HEK293 (cell line): Measurements from ENCODE around the gene ZNF429.

ENCODE experiments used
- ATF2 ChIP-seq: fragments of 450-650 bp; formaldehyde crosslinking; IDR thresholded peaks from 2 replicates; pipeline ENCODE4 v1.5.1; 2016; ENCODE audit warnings: missing biosample characterization, missing genetic modification characterization, low read depth
- CTCF ChIP-seq: fragments of 450-650 bp; formaldehyde crosslinking; IDR thresholded peaks from 2 replicates; pipeline ENCODE4 v1.5.1; 2016; ENCODE audit warnings: missing biosample characterization, missing genetic modification characterization
- ELK4 ChIP-seq: IDR thresholded peaks from 2 replicates; pipeline ENCODE4 v1.6.1; 2011; ENCODE audit warnings: mild to moderate bottlenecking, low read depth, low read length, borderline replicate concordance
- GFI1B ChIP-seq: fragments of 450-650 bp; formaldehyde crosslinking; IDR thresholded peaks from 2 replicates; pipeline ENCODE4 v1.5.1; 2016; ENCODE audit warnings: missing biosample characterization, missing genetic modification characterization
- MZF1 ChIP-seq: fragments of 450-650 bp; formaldehyde crosslinking; IDR thresholded peaks from 2 replicates; pipeline ENCODE4 v1.5.1; 2017; ENCODE audit warnings: missing biosample characterization, missing genetic modification characterization, borderline replicate concordance
- ZBTB20 ChIP-seq: fragments of 450-650 bp; formaldehyde crosslinking; IDR thresholded peaks from 2 replicates; pipeline ENCODE4 v1.5.1; 2016; ENCODE audit warnings: missing biosample characterization, missing genetic modification characterization
- ZIC2 ChIP-seq: fragments of 450-650 bp; formaldehyde crosslinking; IDR thresholded peaks from 2 replicates; pipeline ENCODE4 v1.5.1; 2016; ENCODE audit warnings: missing biosample characterization, missing genetic modification characterization
- ZNF239 ChIP-seq: fragments of 450-650 bp; formaldehyde crosslinking; IDR thresholded peaks from 2 replicates; pipeline ENCODE4 v1.5.1; 2016; ENCODE audit warnings: missing biosample characterization, missing genetic modification characterization
- ZNF24 ChIP-seq: fragments of 450-650 bp; formaldehyde crosslinking; IDR thresholded peaks from 2 replicates; pipeline ENCODE4 v1.5.1; 2016; ENCODE audit warnings: missing biosample characterization, missing genetic modification characterization
- ZNF473 ChIP-seq: fragments of 450-650 bp; formaldehyde crosslinking; IDR thresholded peaks from 2 replicates; pipeline ENCODE4 v1.5.1; 2017; ENCODE audit warnings: missing biosample characterization, missing genetic modification characterization
- ZNF510 ChIP-seq: fragments of 450-650 bp; formaldehyde crosslinking; IDR thresholded peaks from 2 replicates; pipeline ENCODE4 v1.5.1; 2018; ENCODE audit warnings: mild to moderate bottlenecking, missing genetic modification characterization, missing biosample characterization; ENCODE audit not compliant: insufficient replicate concordance

- TF ChIP-seq GFI1B (tag by site-specific recombination) = no peak
- no peak for TF ChIP-seq CTCF (tag by site-specific recombination)
- no peak for TF ChIP-seq ZNF24 (tag by site-specific recombination)
- TF ChIP-seq ZNF473 (tag by site-specific recombination) = no peak
- no peak for TF ChIP-seq ZNF239 (tag by site-specific recombination)
- TF ChIP-seq ELK4 = no peak
- no peak for TF ChIP-seq ZIC2 (tag by site-specific recombination)
- TF ChIP-seq ATF2 (tag by site-specific recombination) = no peak
- TF ChIP-seq ZBTB20 (tag by site-specific recombination) = no peak
- no peak for TF ChIP-seq MZF1 (tag by site-specific recombination)
- no peak for TF ChIP-seq ZNF510 (tag by site-specific recombination)
Observed at GRCh38 chr19:21602082-21602658, 96.8 kb downstream of the ZNF429 start.
